Naive thymus-derived CD4-positive, alpha-beta T cell (primary cell): ENCODE measurements around the gene KLK3. TPM values are rescaled to one million over a fixed set of nuclear protein-coding genes. Genes with fewer than 3 reads are reported as not detected.
A peak's percentile ranks its signal among the peaks of the same experiment; 100 is the strongest.

Experiments
- ATAC-seq: fragments of 150-1000 bp; cut with Tn5 transposase; 2 replicates; pipeline ENCODE4 v1.10.0; 2021; ENCODE audit warnings: mild to moderate bottlenecking, moderate library complexity
- CTCF ChIA-PET: fragments of 350-600 bp; sonication (Branson Sonifier 250); formaldehyde crosslinking; loops from one replicate; lab custom pipeline; 2021; ENCODE audit warnings: antibody characterized with exemption; lab: Charles Lee
- POLR2A ChIA-PET: fragments of 350-600 bp; sonication (Branson Sonifier 250); formaldehyde crosslinking; loops from one replicate; lab custom pipeline; 2021; ENCODE audit warnings: antibody characterized with exemption, inconsistent platforms; lab: Charles Lee
- DNase-seq, 9 donors: peaks; one replicate each; pipeline versions ENCODE4 v3.0.0 to v3.0.0-alpha.2; 2020 to 2022; ENCODE audit warnings: mixed read lengths in 1 of 9
- H3K27ac ChIP-seq: one replicate; pipeline ENCODE4 v1.7.0; 2013; ENCODE audit warnings: mild to moderate bottlenecking, low read depth, low read length, moderate library complexity
- H3K27me3 ChIP-seq, 2 donors: one replicate each; pipeline ENCODE4 v1.7.0; 2013; ENCODE audit warnings: low read length in 2 of 2, mild to moderate bottlenecking in 2 of 2, moderate library complexity in 2 of 2; ENCODE audit not compliant: control insufficient read depth in 2 of 2, insufficient read depth in 2 of 2
- H3K36me3 ChIP-seq, 3 experiments: 1 replicate in 2 of 3; 2 replicates in 1 of 3; pipeline ENCODE4 v1.7.0; 2013; ENCODE audit warnings: low read length in 3 of 3, mild to moderate bottlenecking in 3 of 3, moderate library complexity in 1 of 3; ENCODE audit not compliant: insufficient read depth in 3 of 3, control insufficient read depth in 2 of 3
- H3K4me1 ChIP-seq, 2 donors: one replicate each; pipeline ENCODE4 v1.7.0; 2013; ENCODE audit warnings: low read length in 2 of 2, mild to moderate bottlenecking in 2 of 2, moderate library complexity in 1 of 2; ENCODE audit not compliant: control insufficient read depth in 2 of 2, insufficient read depth in 2 of 2
- H3K4me3 ChIP-seq: 2 replicates; pipeline ENCODE4 v1.7.0; 2013; ENCODE audit warnings: mild to moderate bottlenecking, low read length
- H3K9me3 ChIP-seq, 3 experiments: 1 replicate in 2 of 3; 2 replicates in 1 of 3; pipeline ENCODE4 v1.7.0; 2013; ENCODE audit warnings: low read length in 3 of 3; ENCODE audit not compliant: control insufficient read depth in 2 of 3
- H3K27ac Mint-ChIP-seq, 9 donors: one replicate each; pipeline ENCODE4 v1.8.0; 2020 to 2022; ENCODE audit warnings: mixed read lengths in 9 of 9, mild to moderate bottlenecking in 8 of 9, moderate library complexity in 5 of 9, inconsistent platforms in 2 of 9
- H3K27me3 Mint-ChIP-seq, 5 donors: one replicate each; pipeline ENCODE4 v1.8.0; 2021 to 2022; ENCODE audit warnings: mixed read lengths in 5 of 5, mild to moderate bottlenecking in 1 of 5
- H3K36me3 Mint-ChIP-seq, 5 donors: one replicate each; pipeline ENCODE4 v1.8.0; 2020 to 2022; ENCODE audit warnings: mixed read lengths in 5 of 5, mild to moderate bottlenecking in 3 of 5, inconsistent platforms in 1 of 5
- H3K4me1 Mint-ChIP-seq, 7 donors: one replicate each; pipeline ENCODE4 v1.8.0; 2020 to 2022; ENCODE audit warnings: mixed read lengths in 7 of 7, mild to moderate bottlenecking in 3 of 7, inconsistent platforms in 1 of 7
- H3K4me3 Mint-ChIP-seq, 10 donors: one replicate each; pipeline ENCODE4 v1.8.0; 2020 to 2022; ENCODE audit warnings: mild to moderate bottlenecking in 10 of 10, mixed read lengths in 10 of 10, moderate library complexity in 6 of 10, inconsistent platforms in 2 of 10
- H3K9me3 Mint-ChIP-seq, 11 donors: one replicate each; pipeline ENCODE4 v1.8.0; 2020 to 2022; ENCODE audit warnings: mixed read lengths in 11 of 11, mild to moderate bottlenecking in 4 of 11, inconsistent platforms in 1 of 11, moderate library complexity in 1 of 11
- intact Hi-C, 2 donors: fragments of 100-400 bp; cut with micrococcal nuclease; formaldehyde crosslinking; loops; one replicate each; pipeline ENCODE4 v1.15.1; 2023
- polyA plus RNA-seq, 2 donors: library from polyadenylated mRNA; unstranded; fragments of 300-500 nt; fragmentation: Illumina TruSeq; gene quantifications; one replicate each; pipeline ENCODE4 v1.2.3, GENCODE V29; 2021
- total RNA-seq, 6 experiments: library from RNA in 5 of 6; stranded (reverse) in 5 of 6; gene quantifications; 1 replicate in 5 of 6; 2 replicates in 1 of 6; pipeline ENCODE4 v1.2.3 and lab custom pipeline; 2021 to 2026

The KLK3 gene
- total and polyA plus RNA-seq, 7 experiments from 2014 or later: not detected

GRCh38 chr19:50817941-50818858, 36.5 kb upstream of the KLK3 start:
- H3K36me3 Mint-ChIP-seq: peaks cover 0 to 7% (median 4%) of the 10 kb centered on the region in 5 donors
- H3K4me1 Mint-ChIP-seq: peaks cover 21 to 28% (median 28%) of the 10 kb centered on the region in 7 donors
- Histone ChIP-seq H3K27me3 (peaks cover 0 to 14% of the 10 kb centered on the region in 2 donors), H3K4me3 (peak overlapping the region; percentile 46), H3K9me3 (no peaks in the 10 kb centered on the region), H3K36me3 (no peaks in the 10 kb centered on the region), H3K27ac (no peak overlapping the region), H3K4me1 (peaks cover 0 to 4% of the 10 kb centered on the region in 2 donors)
- peak overlapping the region in 1 of 9 donors; percentile 50 for H3K27ac Mint-ChIP-seq
- peak in 1 of 9 donors; percentile 81 for DNase-seq
- H3K9me3 Mint-ChIP-seq: peaks cover 0 to 2% (median 0%) of the 10 kb centered on the region in 11 donors
- peaks cover 52 to 82% (median 69%) of the 10 kb centered on the region in 5 donors for H3K27me3 Mint-ChIP-seq
- ChIA-PET CTCF (no interaction called here), POLR2A (no interaction called here)
- intact Hi-C loops: loop anchor here in 1 of 2 donors (1.0 kb wide), 1 partner anchor 13 kb away; no protein-coding TSS in a partner anchor
- peak; percentile 47 for ATAC-seq
- peak overlapping the region in 9 of 10 donors; percentile 57 to 84 (median 71) for H3K4me3 Mint-ChIP-seq

- ChIA-PET POLR2A (no interaction called here), CTCF (no interaction called here)
- H3K27me3 ChIP-seq: peaks cover 0 to 14% of the 10 kb centered on the region in 2 donors
- H3K4me3 ChIP-seq: no peak overlapping the region
- H3K9me3 Mint-ChIP-seq: peaks cover 0 to 2% (median 0%) of the 10 kb centered on the region in 11 donors
- peak overlapping the region in 1 of 9 donors; percentile 74 for H3K27ac Mint-ChIP-seq
- DNase-seq (no peak), ATAC-seq (no peak)
- no peak overlapping the region for H3K27ac ChIP-seq
- no peaks in the 10 kb centered on the region for H3K36me3 ChIP-seq
- peak overlapping the region in 9 of 10 donors; percentile 57 to 84 (median 71) for H3K4me3 Mint-ChIP-seq
- peaks cover 52 to 84% (median 72%) of the 10 kb centered on the region in 5 donors for H3K27me3 Mint-ChIP-seq
- H3K4me1 Mint-ChIP-seq: peaks cover 21 to 28% (median 28%) of the 10 kb centered on the region in 7 donors
- peaks cover 0 to 4% of the 10 kb centered on the region in 2 donors for H3K4me1 ChIP-seq
- H3K9me3 ChIP-seq: no peaks in the 10 kb centered on the region
- intact Hi-C loops: loop anchor here in 1 of 2 donors (1.0 kb wide), 1 partner anchor 14 kb away; no protein-coding TSS in a partner anchor
- peaks cover 0 to 7% (median 4%) of the 10 kb centered on the region in 5 donors for H3K36me3 Mint-ChIP-seq
Observed at GRCh38 chr19:50818859-50819472, 35.7 kb upstream of the KLK3 start.

DNA sequence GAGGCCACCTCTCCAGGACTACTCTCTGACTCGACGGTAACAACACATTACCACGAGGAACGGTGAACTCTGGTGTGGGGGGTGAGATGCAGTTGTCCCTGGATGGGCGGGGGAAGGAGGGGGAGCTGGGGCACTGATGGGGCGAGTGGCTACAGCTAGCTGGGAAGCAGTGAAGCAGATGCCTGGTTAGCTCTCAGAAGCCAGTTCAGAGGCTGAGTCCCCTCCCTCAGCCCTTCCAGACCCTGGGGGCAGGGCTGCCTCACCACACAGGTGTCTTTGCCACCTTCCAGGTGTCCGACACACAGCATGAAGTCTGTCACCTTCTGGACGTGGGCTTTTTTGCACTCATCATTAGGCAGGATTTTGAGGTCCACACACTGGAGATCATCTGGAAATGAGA, 35.1 kb upstream of the KLK3 start:
- ATAC-seq (no peak), DNase-seq (no peak)
- H3K4me3 ChIP-seq: no peak overlapping the region
- Mint-ChIP-seq H3K27ac (no peak overlapping the region), H3K36me3 (peaks cover 0 to 7% (median 4%) of the 10 kb centered on the region in 5 donors), H3K27me3 (peaks cover 49 to 80% (median 74%) of the 10 kb centered on the region in 5 donors), H3K9me3 (peaks cover 0 to 2% (median 0%) of the 10 kb centered on the region in 11 donors), H3K4me3 (peak overlapping the region in 6 of 10 donors; percentile 64 to 81 (median 69)), H3K4me1 (peaks cover 21 to 28% (median 28%) of the 10 kb centered on the region in 7 donors)
- H3K9me3 ChIP-seq: no peaks in the 10 kb centered on the region
- ChIA-PET CTCF (no interaction called here), POLR2A (no interaction called here)
- no peak overlapping the region for H3K27ac ChIP-seq
- peaks cover 0 to 14% of the 10 kb centered on the region in 2 donors for H3K27me3 ChIP-seq
- H3K4me1 ChIP-seq: peaks cover 0 to 4% of the 10 kb centered on the region in 2 donors
- intact Hi-C loops: no loop called here
- H3K36me3 ChIP-seq: no peaks in the 10 kb centered on the region

- peaks cover 21 to 28% (median 28%) of the 10 kb centered on the region in 7 donors for H3K4me1 Mint-ChIP-seq
- peaks cover 0 to 7% (median 4%) of the 10 kb centered on the region in 5 donors for H3K36me3 Mint-ChIP-seq
- H3K27me3 Mint-ChIP-seq: peaks cover 47 to 76% (median 71%) of the 10 kb centered on the region in 5 donors
- intact Hi-C loops: no loop called here
- Histone ChIP-seq H3K36me3 (no peaks in the 10 kb centered on the region), H3K27me3 (peaks cover 0 to 14% of the 10 kb centered on the region in 2 donors), H3K4me1 (peaks cover 0 to 4% of the 10 kb centered on the region in 2 donors), H3K4me3 (no peak overlapping the region), H3K27ac (no peak overlapping the region), H3K9me3 (no peaks in the 10 kb centered on the region)
- ChIA-PET CTCF (no interaction called here), POLR2A (no interaction called here)
- H3K4me3 Mint-ChIP-seq: peak overlapping the region in 9 of 10 donors; percentile 27 to 97 (median 65)
- ATAC-seq (no peak), DNase-seq (no peak)
- H3K9me3 Mint-ChIP-seq: peaks cover 0 to 2% (median 0%) of the 10 kb centered on the region in 11 donors
- peak overlapping the region in 2 of 9 donors; percentile 7 to 28 for H3K27ac Mint-ChIP-seq
Observed at GRCh38 chr19:50820086-50820485, 34.6 kb upstream of the KLK3 start.

DNA sequence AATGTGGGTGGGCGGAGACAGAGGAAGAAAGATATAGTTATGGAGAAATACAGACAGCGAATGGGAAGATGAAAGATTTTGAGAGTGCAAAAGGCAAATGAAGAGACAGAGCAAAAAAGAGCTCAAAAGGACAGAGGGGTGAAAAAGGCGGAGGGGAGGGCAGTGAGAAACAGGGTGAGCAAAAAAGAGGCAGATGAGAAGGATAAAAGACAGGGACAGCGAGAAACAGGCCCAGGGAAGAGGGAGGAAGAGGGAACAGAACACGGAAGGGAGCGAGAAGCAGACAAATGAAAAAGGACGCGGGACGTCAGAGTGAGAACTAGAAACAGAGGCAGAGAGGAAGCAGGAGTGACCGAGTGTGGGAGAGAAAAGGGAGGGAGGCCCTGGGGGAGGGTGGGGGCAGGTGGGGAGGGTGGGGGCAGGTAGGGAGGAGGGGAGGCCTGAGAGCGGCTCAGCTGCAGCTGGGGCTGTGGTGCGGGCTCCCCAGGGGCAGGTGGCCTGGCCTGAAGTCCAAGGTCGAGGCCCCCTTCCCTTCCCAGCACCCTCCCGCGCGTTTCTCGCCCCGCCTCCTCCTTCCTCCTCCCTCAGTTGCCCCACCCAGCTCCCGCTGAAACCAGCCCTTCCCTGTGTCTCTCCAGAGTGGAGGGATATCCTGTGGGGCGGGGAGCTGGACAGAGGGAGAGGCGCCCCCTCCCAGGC, 34.0 kb upstream of the KLK3 start:
- POLR2A ChIA-PET: no interaction called here
- peaks cover 47 to 76% (median 68%) of the 10 kb centered on the region in 5 donors for H3K27me3 Mint-ChIP-seq
- CTCF ChIA-PET: no interaction called here

GRCh38 chr19:50821248-50821612, 33.5 kb upstream of the KLK3 start:
- Histone ChIP-seq H3K9me3 (no peaks in the 10 kb centered on the region), H3K27me3 (peaks cover 0 to 14% of the 10 kb centered on the region in 2 donors), H3K4me3 (no peak overlapping the region), H3K36me3 (no peaks in the 10 kb centered on the region), H3K27ac (no peak overlapping the region), H3K4me1 (peaks cover 0 to 4% of the 10 kb centered on the region in 2 donors)
- ATAC-seq (no peak), DNase-seq (no peak)
- ChIA-PET POLR2A (no interaction called here), CTCF (no interaction called here)
- Mint-ChIP-seq H3K36me3 (peaks cover 0 to 7% (median under 1%) of the 10 kb centered on the region in 5 donors), H3K27me3 (peaks cover 47 to 78% (median 66%) of the 10 kb centered on the region in 5 donors), H3K4me1 (peaks cover 21 to 28% (median 28%) of the 10 kb centered on the region in 7 donors), H3K4me3 (peak overlapping the region in 5 of 10 donors; percentile 8 to 97 (median 66)), H3K27ac (no peak overlapping the region), H3K9me3 (peaks cover 0 to 2% (median 0%) of the 10 kb centered on the region in 11 donors)
- intact Hi-C loops: no loop called here

More for the DNA sequence above, 34.0 kb upstream of the KLK3 start:
- intact Hi-C loops: no loop called here
- Histone ChIP-seq H3K27ac (no peak overlapping the region), H3K9me3 (no peaks in the 10 kb centered on the region), H3K36me3 (no peaks in the 10 kb centered on the region), H3K27me3 (peaks cover 0 to 14% of the 10 kb centered on the region in 2 donors), H3K4me3 (no peak overlapping the region), H3K4me1 (peaks cover 0 to 4% of the 10 kb centered on the region in 2 donors)
- DNase-seq (no peak), ATAC-seq (no peak)
- Mint-ChIP-seq H3K4me3 (peak overlapping the region in 9 of 10 donors; percentile 32 to 97 (median 72)), H3K4me1 (peaks cover 21 to 28% (median 28%) of the 10 kb centered on the region in 7 donors), H3K36me3 (peaks cover 0 to 7% (median 4%) of the 10 kb centered on the region in 5 donors), H3K27ac (peak overlapping the region in 4 of 9 donors; percentile 7 to 64 (median 44)), H3K9me3 (peaks cover 0 to 2% (median 0%) of the 10 kb centered on the region in 11 donors)
